ENCODE measurements around the gene ADGRD2. TPM values are rescaled to one million over a fixed set of nuclear protein-coding genes. Genes with fewer than 3 reads are reported as not detected.

Gene ADGRD2
- total RNA-seq, 1 experiment from 2014 or later = not detected

DNA sequence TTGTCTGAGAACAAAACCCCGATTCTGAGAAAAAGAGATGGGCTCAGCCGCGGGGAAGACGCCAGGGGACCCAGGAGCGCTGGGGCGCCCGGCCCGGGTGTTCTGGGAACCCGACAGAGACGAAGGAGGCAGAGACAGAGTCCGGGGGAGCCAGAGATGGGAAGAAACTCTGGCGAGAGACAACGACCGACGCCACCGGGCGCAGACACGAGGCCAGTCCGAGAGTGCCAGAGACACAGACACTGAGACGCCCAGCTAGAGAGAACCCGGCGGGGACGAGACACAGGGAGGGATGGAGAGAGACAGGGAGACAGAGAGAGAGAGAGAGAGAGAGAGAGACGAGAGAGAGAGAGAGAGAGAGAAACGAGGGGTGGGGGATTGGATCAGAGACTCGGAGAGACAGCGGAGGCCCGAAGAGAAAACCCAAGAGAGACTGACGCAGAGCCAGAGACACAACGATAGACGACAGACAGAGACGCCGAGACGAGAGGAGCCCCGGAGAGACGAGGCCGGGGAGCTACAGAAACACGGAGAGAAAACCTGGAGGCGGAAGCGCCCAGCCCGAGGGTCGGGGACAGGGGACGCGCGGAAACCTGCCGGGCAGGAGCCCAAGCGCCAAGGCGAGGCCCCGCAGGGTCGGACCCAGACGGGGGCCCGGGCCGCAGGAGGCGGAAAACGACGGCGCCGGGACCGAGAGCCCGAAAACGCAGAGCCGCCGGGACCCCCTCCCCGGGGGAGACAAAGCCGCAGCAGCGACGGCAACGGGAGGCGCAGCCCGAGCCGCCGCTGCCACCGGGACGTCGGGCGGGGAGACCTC lies 53.7 kb downstream of the ADGRD2 start:
- TF ChIP-seq, protein P1, sequence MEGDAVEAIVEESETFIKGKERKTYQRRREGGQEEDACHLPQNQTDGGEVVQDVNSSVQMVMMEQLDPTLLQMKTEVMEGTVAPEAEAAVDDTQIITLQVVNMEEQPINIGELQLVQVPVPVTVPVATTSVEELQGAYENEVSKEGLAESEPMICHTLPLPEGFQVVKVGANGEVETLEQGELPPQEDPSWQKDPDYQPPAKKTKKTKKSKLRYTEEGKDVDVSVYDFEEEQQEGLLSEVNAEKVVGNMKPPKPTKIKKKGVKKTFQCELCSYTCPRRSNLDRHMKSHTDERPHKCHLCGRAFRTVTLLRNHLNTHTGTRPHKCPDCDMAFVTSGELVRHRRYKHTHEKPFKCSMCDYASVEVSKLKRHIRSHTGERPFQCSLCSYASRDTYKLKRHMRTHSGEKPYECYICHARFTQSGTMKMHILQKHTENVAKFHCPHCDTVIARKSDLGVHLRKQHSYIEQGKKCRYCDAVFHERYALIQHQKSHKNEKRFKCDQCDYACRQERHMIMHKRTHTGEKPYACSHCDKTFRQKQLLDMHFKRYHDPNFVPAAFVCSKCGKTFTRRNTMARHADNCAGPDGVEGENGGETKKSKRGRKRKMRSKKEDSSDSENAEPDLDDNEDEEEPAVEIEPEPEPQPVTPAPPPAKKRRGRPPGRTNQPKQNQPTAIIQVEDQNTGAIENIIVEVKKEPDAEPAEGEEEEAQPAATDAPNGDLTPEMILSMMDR (IDR thresholded peaks at IDR 0.05) = no peak
- TF ChIP-seq TCF7L2 (IDR thresholded peaks at IDR 0.05; ENCODE audit: low read depth, low read length) = no peak
- no peak for TF ChIP-seq SIN3A (IDR thresholded peaks at IDR 0.05; ENCODE audit: borderline replicate concordance, insufficient read depth, low read depth, low read length)
- TF ChIP-seq POLR2AphosphoS5 (IDR thresholded peaks at IDR 0.05; ENCODE audit: low read depth, low read length) = no peak
- TF ChIP-seq, protein P2, sequence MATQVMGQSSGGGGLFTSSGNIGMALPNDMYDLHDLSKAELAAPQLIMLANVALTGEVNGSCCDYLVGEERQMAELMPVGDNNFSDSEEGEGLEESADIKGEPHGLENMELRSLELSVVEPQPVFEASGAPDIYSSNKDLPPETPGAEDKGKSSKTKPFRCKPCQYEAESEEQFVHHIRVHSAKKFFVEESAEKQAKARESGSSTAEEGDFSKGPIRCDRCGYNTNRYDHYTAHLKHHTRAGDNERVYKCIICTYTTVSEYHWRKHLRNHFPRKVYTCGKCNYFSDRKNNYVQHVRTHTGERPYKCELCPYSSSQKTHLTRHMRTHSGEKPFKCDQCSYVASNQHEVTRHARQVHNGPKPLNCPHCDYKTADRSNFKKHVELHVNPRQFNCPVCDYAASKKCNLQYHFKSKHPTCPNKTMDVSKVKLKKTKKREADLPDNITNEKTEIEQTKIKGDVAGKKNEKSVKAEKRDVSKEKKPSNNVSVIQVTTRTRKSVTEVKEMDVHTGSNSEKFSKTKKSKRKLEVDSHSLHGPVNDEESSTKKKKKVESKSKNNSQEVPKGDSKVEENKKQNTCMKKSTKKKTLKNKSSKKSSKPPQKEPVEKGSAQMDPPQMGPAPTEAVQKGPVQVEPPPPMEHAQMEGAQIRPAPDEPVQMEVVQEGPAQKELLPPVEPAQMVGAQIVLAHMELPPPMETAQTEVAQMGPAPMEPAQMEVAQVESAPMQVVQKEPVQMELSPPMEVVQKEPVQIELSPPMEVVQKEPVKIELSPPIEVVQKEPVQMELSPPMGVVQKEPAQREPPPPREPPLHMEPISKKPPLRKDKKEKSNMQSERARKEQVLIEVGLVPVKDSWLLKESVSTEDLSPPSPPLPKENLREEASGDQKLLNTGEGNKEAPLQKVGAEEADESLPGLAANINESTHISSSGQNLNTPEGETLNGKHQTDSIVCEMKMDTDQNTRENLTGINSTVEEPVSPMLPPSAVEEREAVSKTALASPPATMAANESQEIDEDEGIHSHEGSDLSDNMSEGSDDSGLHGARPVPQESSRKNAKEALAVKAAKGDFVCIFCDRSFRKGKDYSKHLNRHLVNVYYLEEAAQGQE (IDR thresholded peaks at IDR 0.05; ENCODE audit: insufficient read depth in 1 of 2, low read depth in 2 of 2, low read length in 1 of 2) = no peak
- no peak for DNase-seq (ENCODE audit: low read depth, low spot score)

DNA sequence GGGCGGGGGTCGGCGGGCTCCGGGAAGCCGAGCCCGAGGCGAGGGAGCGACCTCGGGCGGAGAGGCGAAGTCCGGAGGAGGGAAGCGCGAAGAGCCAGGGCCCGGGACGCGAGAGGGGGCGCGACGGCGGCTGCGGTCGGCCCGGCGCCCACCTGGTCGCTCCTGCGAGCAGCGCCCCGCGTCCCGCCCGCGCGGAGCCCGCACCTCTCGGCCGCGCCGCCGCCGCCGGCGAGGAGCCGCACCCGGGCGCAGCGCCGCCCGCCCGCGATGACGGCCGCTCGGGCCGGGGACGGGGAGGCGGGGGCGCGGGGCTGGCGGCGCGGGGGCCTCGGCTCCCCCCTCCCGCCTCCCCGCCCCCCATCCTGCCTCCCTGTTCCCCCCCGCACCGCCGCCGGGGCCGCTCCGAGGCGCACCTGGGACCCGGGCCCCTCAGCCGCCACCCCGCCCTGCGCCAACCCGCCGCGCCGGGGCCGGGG lies 54.3 kb downstream of the ADGRD2 start:
- in situ Hi-C loops (cut with HindIII; ENCODE audit: low pct_unique_long_range_greater_than_20kb, low sequenced_read_pairs) = no loop called here
- H3K27me3 ChIP-seq (ENCODE audit: control insufficient read depth, insufficient read depth, low read length) = no peaks in the 10 kb centered on the region; the same call in 1 of the 2 replicates

More for the DNA sequence above, 53.7 kb downstream of the ADGRD2 start:
- Histone ChIP-seq H3K9me3 (ENCODE audit: control insufficient read depth, insufficient read depth, low read depth, low read length) (no peaks in the 10 kb centered on the region), H3K4me3 (ENCODE audit: low read depth in 2 of 2, low read length in 2 of 2) (peak overlapping the region; percentile 19 to 30; a peak in 3 of 4 replicates), H3K36me3 (ENCODE audit: control insufficient read depth, insufficient read depth, low read length) (no peaks in the 10 kb centered on the region), H3K4me1 (ENCODE audit: control insufficient read depth, insufficient read depth, low read length) (no peaks in the 10 kb centered on the region), H3K27ac (ENCODE audit: low read length) (no peak overlapping the region), H3K27me3 (ENCODE audit: control insufficient read depth, insufficient read depth, low read length) (no peaks in the 10 kb centered on the region; the same call in 1 of the 2 replicates)
- no TSS peak for BruUV-seq (replicated peaks)
- intact Hi-C loops (cut with micrococcal nuclease; ENCODE audit: unreplicated experiment) = no loop called here
- ATAC-seq = no peak
- CTCF ChIA-PET = interaction anchor here (0.7 kb wide), 2 partner anchors 20 to 652 kb away, joined by 5 to 16 read pairs; no protein-coding TSS in a partner anchor
- in situ Hi-C loops (cut with HindIII; ENCODE audit: low pct_unique_long_range_greater_than_20kb, low sequenced_read_pairs) = no loop called here
- POLR2A ChIA-PET = no interaction called here

More for the DNA sequence above, 54.3 kb downstream of the ADGRD2 start:
- H3K4me3 ChIP-seq (ENCODE audit: low read depth in 2 of 2, low read length in 2 of 2) = peak overlapping the region; percentile 19 to 30; a peak in 3 of 4 replicates
- BruUV-seq (replicated peaks) = no TSS peak
- DNase-seq (ENCODE audit: low read depth, low spot score) (no peak), ATAC-seq (peak; percentile 27; the same call in 1 of the 2 replicates)
- H3K36me3 ChIP-seq (ENCODE audit: control insufficient read depth, insufficient read depth, low read length) = no peaks in the 10 kb centered on the region
- POLR2A ChIA-PET = no interaction called here
- CTCF ChIA-PET = interaction anchor here (0.7 kb wide), 1 partner anchor 20 kb away, joined by 5 read pairs; no protein-coding TSS in a partner anchor
- no peaks in the 10 kb centered on the region for H3K9me3 ChIP-seq (ENCODE audit: control insufficient read depth, insufficient read depth, low read depth, low read length)
- intact Hi-C loops (cut with micrococcal nuclease; ENCODE audit: unreplicated experiment) = no loop called here
- TF ChIP-seq POLR2AphosphoS5 (IDR thresholded peaks at IDR 0.05; ENCODE audit: low read depth, low read length) (no peak), TCF7L2 (IDR thresholded peaks at IDR 0.05; ENCODE audit: low read depth, low read length) (no peak), SIN3A (IDR thresholded peaks at IDR 0.05; ENCODE audit: borderline replicate concordance, insufficient read depth, low read depth, low read length) (no peak)
- TF ChIP-seq, protein P1 (IDR thresholded peaks at IDR 0.05) = no peak
- TF ChIP-seq, protein P2 (IDR thresholded peaks at IDR 0.05; ENCODE audit: insufficient read depth in 1 of 2, low read depth in 2 of 2, low read length in 1 of 2) = no peak
- H3K4me1 ChIP-seq (ENCODE audit: control insufficient read depth, insufficient read depth, low read length) = no peaks in the 10 kb centered on the region
- no peak overlapping the region for H3K27ac ChIP-seq (ENCODE audit: low read length)

All from Panc1 (cell line).